Ovary (tissue), 3 donors: ENCODE measurements around the gene REXO4.

Source experiments
- CTCF ChIP-seq, 3 donors: fragments of 450-650 bp in 2 of 3; fragments of 200-600 bp in 1 of 3; IDR thresholded peaks; one replicate each; pipeline versions ENCODE4 v1.5.1 to v1.8.0; 2016 to 2022; ENCODE audit warnings: antibody characterized with exemption in 3 of 3, mild to moderate bottlenecking in 1 of 3
- POLR2A ChIP-seq: fragments of 450-650 bp; IDR thresholded peaks from one replicate; pipeline ENCODE4 v1.6.1; 2017; ENCODE audit warnings: antibody characterized with exemption, mild to moderate bottlenecking, moderate library complexity
- donor health status: DM: no; HTN: no; CAD: no.

- TF ChIP-seq POLR2A (no peak), CTCF (IDR thresholded peaks at IDR 0.05) (no peak)
Observed at GRCh38 chr9:133430244-133430643, 12.4 kb upstream of the REXO4 start.
